ENCODE measurements around the gene LUC7L2.

DNA sequence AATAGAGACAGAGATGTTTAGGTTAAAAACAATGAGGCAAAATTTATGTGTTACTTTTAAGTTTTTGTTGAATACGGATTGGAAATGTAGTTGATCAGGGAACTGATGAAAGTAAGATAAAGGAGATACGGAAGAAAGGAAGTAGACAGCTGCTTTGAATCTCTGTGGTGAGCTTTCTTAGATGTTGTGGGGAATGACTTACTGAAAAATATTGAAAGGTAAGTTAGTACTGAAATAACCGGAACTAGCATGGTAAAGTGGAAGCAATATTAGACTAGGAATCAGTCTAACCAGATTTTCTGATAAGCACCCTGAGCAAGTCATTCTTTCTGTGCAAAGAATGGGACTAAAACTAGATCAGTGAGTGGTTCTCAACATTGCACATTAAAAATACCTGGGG lies 34.8 kb downstream of the LUC7L2 start:
- TF ChIP-seq GATA2 (IDR thresholded peaks at IDR 0.05; ENCODE audit: low read depth, low read length) (no peak), GATA3 (IDR thresholded peaks at IDR 0.05; ENCODE audit: low read depth, low read length) (no peak)
